Keratinocyte (primary cell): ENCODE data around the gene ZNF576. TPM values are rescaled to one million over a fixed set of nuclear protein-coding genes. Genes with fewer than 3 reads are reported as not detected.
"Not testable (repeated sequence)": the region's sequence is repeated elsewhere in the genome, so short reads cannot be mapped to it uniquely, and the experiment has no call there.

Experiments
- DNase-seq: peaks from one replicate; pipeline ENCODE4 v3.0.0-alpha.2; 2011; ENCODE audit warnings: low read depth, missing footprints, low spot score
- FAIRE-seq: peaks from 2 replicates; lab custom pipeline; 2011; peaks lifted over from hg19 to GRCh38; lab: Jason Lieb, UNC
- H2AFZ ChIP-seq: 2 replicates; pipeline ENCODE4 v1.6.0; 2012; ENCODE audit warnings: low read length, control low read depth, inconsistent platforms; ENCODE audit not compliant: control insufficient read depth
- H3K27ac ChIP-seq: 2 replicates; pipeline ENCODE4 v1.5.1; 2011; ENCODE audit warnings: low read length; ENCODE audit not compliant: control insufficient read depth, insufficient read depth
- H3K27me3 ChIP-seq: 3 replicates; pipeline ENCODE4 v1.6.0; 2011; ENCODE audit warnings: low read length; ENCODE audit not compliant: control insufficient read depth, insufficient read depth; ENCODE audit errors: extremely low read depth
- H3K36me3 ChIP-seq, 2 experiments: 2 replicates in 1 of 2; 3 replicates in 1 of 2; pipeline ENCODE4 v1.5.1; 2011; ENCODE audit warnings: low read length in 2 of 2, mild to moderate bottlenecking in 1 of 2; ENCODE audit not compliant: control insufficient read depth in 2 of 2, insufficient read depth in 2 of 2; ENCODE audit errors: extremely low read depth in 1 of 2
- H3K4me1 ChIP-seq: 3 replicates; pipeline ENCODE4 v1.5.1; 2011; ENCODE audit warnings: low read length; ENCODE audit not compliant: control insufficient read depth, insufficient read depth; ENCODE audit errors: extremely low read depth
- H3K4me2 ChIP-seq: 3 replicates; pipeline ENCODE4 v1.6.0; 2011; ENCODE audit warnings: low read depth, low read length; ENCODE audit not compliant: control insufficient read depth, insufficient read depth; ENCODE audit errors: extremely low read depth
- H3K4me3 ChIP-seq, 3 experiments: fragments of 200-600 bp in 1 of 3; sonication (generic) in 1 of 3; 2 replicates in 2 of 3; 3 replicates in 1 of 3; pipeline ENCODE4 v1.5.1; 2011 to 2016; ENCODE audit warnings: low read length in 3 of 3, mild to moderate bottlenecking in 3 of 3, control low read depth in 2 of 3, inconsistent platforms in 1 of 3, low read depth in 1 of 3, mixed read lengths in 1 of 3, mixed run types in 1 of 3, moderate library complexity in 1 of 3; ENCODE audit not compliant: control insufficient read depth in 2 of 3, insufficient read depth in 2 of 3; ENCODE audit errors: extremely low read depth in 1 of 3
- H3K79me2 ChIP-seq: 2 replicates; pipeline ENCODE4 v1.6.0; 2012; ENCODE audit warnings: low read length; ENCODE audit not compliant: control insufficient read depth, insufficient read depth
- H3K9ac ChIP-seq: 3 replicates; pipeline ENCODE4 v1.6.0; 2011; ENCODE audit warnings: low read length; ENCODE audit not compliant: control insufficient read depth, insufficient read depth; ENCODE audit errors: extremely low read depth
- H3K9me1 ChIP-seq: 3 replicates; pipeline ENCODE4 v1.6.0; 2011; ENCODE audit warnings: low read length; ENCODE audit not compliant: control insufficient read depth, insufficient read depth; ENCODE audit errors: extremely low read depth
- H3K9me3 ChIP-seq: 2 replicates; pipeline ENCODE4 v1.5.1; 2012; ENCODE audit warnings: low read depth, low read length; ENCODE audit not compliant: control insufficient read depth
- H4K20me1 ChIP-seq: 3 replicates; pipeline ENCODE4 v1.6.0; 2011; ENCODE audit warnings: low read length; ENCODE audit not compliant: control insufficient read depth, insufficient read depth; ENCODE audit errors: extremely low read depth
- EZH2 ChIP-seq: IDR thresholded peaks from one replicate; pipeline ENCODE4 v1.6.1; 2012; ENCODE audit warnings: inconsistent platforms, mild to moderate bottlenecking, low read length, moderate library complexity
- dilution Hi-C: fragments of 300-500 bp; cut with MboI; formaldehyde crosslinking; loops from one replicate; pipeline ENCODE4 v1.7.0; 2020; ENCODE audit warnings: low sequenced_read_pairs; ENCODE audit not compliant: extremely low pct_ligation_motif_present
- polyA plus RNA-seq, 5 experiments: library from polyadenylated mRNA; depleted of rRNA in 3 of 5; stranded (reverse) in 3 of 5; stranded (forward) in 1 of 5; unstranded in 1 of 5; fragments of >200 nt; gene quantifications; 1 replicate in 1 of 5; 2 replicates in 3 of 5; 3 replicates in 1 of 5; pipeline versions ENCODE4 v1.2.1 to v1.2.3, GENCODE V29; 2011 to 2012; ENCODE audit warnings: missing spikeins in 2 of 5, low read depth in 1 of 5, low replicate concordance in 1 of 5
- TF ChIP-seq, protein P1 (sequence below), 3 experiments: IDR thresholded peaks in 1 of 3; conservative IDR thresholded peaks in 1 of 3; optimal IDR thresholded peaks in 1 of 3; 2 replicates in 2 of 3; 3 replicates in 1 of 3; pipeline versions ENCODE3 to v1.5.1; 2011; ENCODE audit warnings: low read length in 3 of 3, mild to moderate bottlenecking in 3 of 3, moderate library complexity in 2 of 3, control low read depth in 1 of 3, inconsistent platforms in 1 of 3; ENCODE audit not compliant: insufficient read depth in 2 of 3; ENCODE audit errors: extremely low read depth in 1 of 3

ZNF576 gene
- polyA plus RNA-seq, 1 donor (not counting 4 experiments of a cell fraction or from before 2014, with no cell fraction given), result 6.4 TPM

DNA sequence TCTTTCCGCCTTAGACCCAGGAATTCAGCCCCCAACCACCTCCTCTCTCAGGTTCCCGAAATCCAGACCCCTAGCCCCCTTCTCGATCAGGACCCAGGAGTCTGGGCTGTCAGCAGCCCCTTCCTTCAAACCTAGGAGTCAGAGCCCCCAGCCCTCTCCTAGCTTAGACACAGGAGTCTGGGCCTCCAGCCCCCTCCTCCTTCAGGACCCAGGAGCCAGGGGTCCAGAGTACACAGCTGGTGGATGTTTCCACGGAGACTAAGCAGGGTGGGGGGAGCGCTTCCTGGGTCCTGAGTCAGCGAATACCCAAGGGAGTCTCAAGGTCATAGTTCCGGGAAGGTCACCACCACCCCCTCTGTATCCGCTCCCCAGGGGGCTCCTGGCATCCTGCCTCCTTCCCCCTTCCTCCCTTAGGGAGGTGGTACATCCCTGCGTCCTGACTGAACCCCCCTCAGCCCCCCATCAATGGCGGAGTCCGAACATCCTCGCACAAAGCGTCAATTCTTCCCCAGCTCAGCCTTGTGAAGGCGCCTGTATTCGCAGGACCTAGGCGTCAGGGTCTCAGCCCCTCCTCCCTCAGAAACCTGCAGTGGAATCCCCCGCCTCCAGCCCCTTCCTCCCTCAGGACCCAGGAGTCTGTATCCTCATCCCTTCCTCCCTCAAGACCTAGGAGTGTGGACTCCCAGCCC is 38.6 kb downstream of the ZNF576 start:
- FAIRE-seq (no peak), DNase-seq (no peak)
- no peak overlapping the region for H3K27ac ChIP-seq
- no peaks in the 10 kb centered on the region for H4K20me1 ChIP-seq
- H3K4me2 ChIP-seq, result no peak overlapping the region
- dilution Hi-C loops, result no loop called here
- H3K4me1 ChIP-seq, result peaks cover 15% of the 10 kb centered on the region
- peaks cover 15% of the 10 kb centered on the region for H3K27me3 ChIP-seq
- no peak overlapping the region for H2AFZ ChIP-seq
- H3K4me3 ChIP-seq, result no peak overlapping the region
- no peaks in the 10 kb centered on the region for H3K9me1 ChIP-seq
- TF ChIP-seq EZH2, result no peak
- TF ChIP-seq, protein P1, sequence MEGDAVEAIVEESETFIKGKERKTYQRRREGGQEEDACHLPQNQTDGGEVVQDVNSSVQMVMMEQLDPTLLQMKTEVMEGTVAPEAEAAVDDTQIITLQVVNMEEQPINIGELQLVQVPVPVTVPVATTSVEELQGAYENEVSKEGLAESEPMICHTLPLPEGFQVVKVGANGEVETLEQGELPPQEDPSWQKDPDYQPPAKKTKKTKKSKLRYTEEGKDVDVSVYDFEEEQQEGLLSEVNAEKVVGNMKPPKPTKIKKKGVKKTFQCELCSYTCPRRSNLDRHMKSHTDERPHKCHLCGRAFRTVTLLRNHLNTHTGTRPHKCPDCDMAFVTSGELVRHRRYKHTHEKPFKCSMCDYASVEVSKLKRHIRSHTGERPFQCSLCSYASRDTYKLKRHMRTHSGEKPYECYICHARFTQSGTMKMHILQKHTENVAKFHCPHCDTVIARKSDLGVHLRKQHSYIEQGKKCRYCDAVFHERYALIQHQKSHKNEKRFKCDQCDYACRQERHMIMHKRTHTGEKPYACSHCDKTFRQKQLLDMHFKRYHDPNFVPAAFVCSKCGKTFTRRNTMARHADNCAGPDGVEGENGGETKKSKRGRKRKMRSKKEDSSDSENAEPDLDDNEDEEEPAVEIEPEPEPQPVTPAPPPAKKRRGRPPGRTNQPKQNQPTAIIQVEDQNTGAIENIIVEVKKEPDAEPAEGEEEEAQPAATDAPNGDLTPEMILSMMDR (optimal IDR thresholded peaks at IDR 0.05 in 1 of 3, IDR thresholded peaks at IDR 0.05 in 1 of 3, conservative IDR thresholded peaks at IDR 0.05 in 1 of 3; ENCODE audit: extremely low read depth in 1 of 3, insufficient read depth in 2 of 3, low read length in 3 of 3), result no peak
- H3K36me3 ChIP-seq, result no peaks in the 10 kb centered on the region
- H3K9me3 ChIP-seq, result no peaks in the 10 kb centered on the region
- no peaks in the 10 kb centered on the region for H3K79me2 ChIP-seq
- H3K9ac ChIP-seq, result no peak overlapping the region

DNA sequence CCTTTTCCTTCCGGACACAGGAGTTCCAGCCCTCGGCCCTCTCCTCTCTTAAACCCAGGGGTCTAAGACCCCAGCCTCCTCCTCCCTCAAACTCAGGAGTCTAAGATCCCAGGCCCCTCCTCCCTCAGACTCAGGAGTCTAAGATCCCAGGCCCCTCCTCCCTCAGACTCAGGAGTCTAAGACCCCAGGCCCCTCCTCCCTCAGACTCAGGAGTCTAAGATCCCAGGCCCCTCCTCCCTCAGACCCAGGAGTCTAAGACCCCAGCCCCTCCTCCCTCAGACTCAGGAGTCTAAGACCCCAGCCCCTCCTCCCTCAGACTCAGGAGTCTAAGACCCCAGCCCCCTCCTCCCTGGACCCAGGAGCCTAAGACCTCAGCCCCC is 39.2 kb downstream of the ZNF576 start:
- peaks cover 15% of the 10 kb centered on the region for H3K27me3 ChIP-seq
- H3K9me1 ChIP-seq, dilution Hi-C loops, FAIRE-seq, H3K9me3 ChIP-seq, H4K20me1 ChIP-seq, H3K9ac ChIP-seq, H3K27ac ChIP-seq, H3K36me3 ChIP-seq, H3K4me2 ChIP-seq, H3K79me2 ChIP-seq, DNase-seq, H3K4me3 ChIP-seq, H2AFZ ChIP-seq: not testable (repeated sequence)
- peaks cover 20% of the 10 kb centered on the region for H3K4me1 ChIP-seq
